Astrocyte (in vitro differentiated cells and primary cell): ENCODE measurements around the gene PNRC2.

ENCODE experiments used
- EZH2 ChIP-seq: IDR thresholded peaks from 2 replicates; pipeline ENCODE4 v1.6.1; 2012; ENCODE audit warnings: mild to moderate bottlenecking, low read length, inconsistent platforms; ENCODE audit not compliant: insufficient read depth
- TF ChIP-seq, protein P1 (sequence below): IDR thresholded peaks from 2 replicates; pipeline ENCODE4 v1.5.1; 2011; ENCODE audit warnings: low read depth, mild to moderate bottlenecking, inconsistent platforms, low read length, moderate library complexity; ENCODE audit not compliant: insufficient read depth

DNA sequence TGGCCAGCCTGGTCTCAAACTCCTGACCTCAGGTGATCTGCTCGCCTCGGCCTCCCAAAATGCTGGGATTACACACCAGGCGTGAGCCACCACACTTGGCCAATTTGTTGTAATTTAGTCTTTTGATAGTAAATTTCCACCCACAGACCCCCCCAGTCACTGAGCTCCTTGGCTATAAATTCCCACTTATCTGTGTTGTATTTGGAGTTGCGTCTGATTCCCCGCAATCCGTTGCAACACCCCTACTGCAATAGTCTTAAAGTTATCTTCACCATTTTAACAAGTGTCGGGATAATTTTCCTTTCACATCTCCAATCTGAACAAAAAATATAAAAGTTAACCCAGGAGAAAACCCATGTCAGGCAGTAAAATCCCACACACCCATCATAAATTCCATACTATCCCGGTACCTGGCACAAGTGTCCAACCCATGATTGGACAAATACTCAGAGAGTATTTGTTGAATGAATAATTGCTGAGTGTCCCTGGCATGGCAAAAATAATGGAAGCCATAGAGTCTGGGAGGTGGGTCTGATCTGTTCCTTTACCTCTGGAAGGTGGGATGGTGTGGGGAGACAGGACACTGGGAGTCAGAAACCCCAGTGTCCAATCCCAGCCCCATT is 37.2 kb upstream of the PNRC2 start:
- TF ChIP-seq, protein P1, sequence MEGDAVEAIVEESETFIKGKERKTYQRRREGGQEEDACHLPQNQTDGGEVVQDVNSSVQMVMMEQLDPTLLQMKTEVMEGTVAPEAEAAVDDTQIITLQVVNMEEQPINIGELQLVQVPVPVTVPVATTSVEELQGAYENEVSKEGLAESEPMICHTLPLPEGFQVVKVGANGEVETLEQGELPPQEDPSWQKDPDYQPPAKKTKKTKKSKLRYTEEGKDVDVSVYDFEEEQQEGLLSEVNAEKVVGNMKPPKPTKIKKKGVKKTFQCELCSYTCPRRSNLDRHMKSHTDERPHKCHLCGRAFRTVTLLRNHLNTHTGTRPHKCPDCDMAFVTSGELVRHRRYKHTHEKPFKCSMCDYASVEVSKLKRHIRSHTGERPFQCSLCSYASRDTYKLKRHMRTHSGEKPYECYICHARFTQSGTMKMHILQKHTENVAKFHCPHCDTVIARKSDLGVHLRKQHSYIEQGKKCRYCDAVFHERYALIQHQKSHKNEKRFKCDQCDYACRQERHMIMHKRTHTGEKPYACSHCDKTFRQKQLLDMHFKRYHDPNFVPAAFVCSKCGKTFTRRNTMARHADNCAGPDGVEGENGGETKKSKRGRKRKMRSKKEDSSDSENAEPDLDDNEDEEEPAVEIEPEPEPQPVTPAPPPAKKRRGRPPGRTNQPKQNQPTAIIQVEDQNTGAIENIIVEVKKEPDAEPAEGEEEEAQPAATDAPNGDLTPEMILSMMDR = no peak
- no peak for TF ChIP-seq EZH2
